Endothelial cell (in vitro differentiated cells): ENCODE measurements around the gene C9orf153. TPM values are rescaled to one million over a fixed set of nuclear protein-coding genes. Genes with fewer than 3 reads are reported as not detected.

Source experiments
- DNase-seq: peaks from one replicate; pipeline ENCODE4 v3.0.0; 2021; ENCODE audit warnings: low spot score
- H3K27ac Mint-ChIP-seq: one replicate; pipeline ENCODE4 v1.8.0; 2021; ENCODE audit warnings: mixed read lengths, inconsistent platforms; ENCODE audit not compliant: unreplicated experiment
- H3K27me3 Mint-ChIP-seq: one replicate; pipeline ENCODE4 v1.8.0; 2021; ENCODE audit warnings: mild to moderate bottlenecking, moderate library complexity, mixed read lengths, inconsistent platforms; ENCODE audit not compliant: unreplicated experiment
- H3K36me3 Mint-ChIP-seq: one replicate; pipeline ENCODE4 v1.8.0; 2021; ENCODE audit warnings: mild to moderate bottlenecking, low read depth, mixed read lengths, inconsistent platforms; ENCODE audit not compliant: unreplicated experiment
- H3K4me1 Mint-ChIP-seq: one replicate; pipeline ENCODE4 v1.8.0; 2021; ENCODE audit warnings: mild to moderate bottlenecking, mixed read lengths, inconsistent platforms; ENCODE audit not compliant: unreplicated experiment
- H3K4me3 Mint-ChIP-seq: one replicate; pipeline ENCODE4 v1.8.0; 2021; ENCODE audit warnings: mild to moderate bottlenecking, mixed read lengths, inconsistent platforms; ENCODE audit not compliant: unreplicated experiment
- H3K9me3 Mint-ChIP-seq: one replicate; pipeline ENCODE4 v1.8.0; 2021; ENCODE audit warnings: mixed read lengths, inconsistent platforms; ENCODE audit not compliant: unreplicated experiment
- total RNA-seq: library from RNA; stranded (reverse); fragmentation: NEBNext Ultra II Directional; extraction: Animal tissue kit (Norgen Biotek cat#: 25700); gene quantifications from one replicate; pipeline ENCODE4 v1.2.1, GENCODE V29; 2021; ENCODE audit not compliant: unreplicated experiment
- TF ChIP-seq, protein P1 (sequence below): fragments of 200-600 bp; sonication (generic); IDR thresholded peaks from one replicate; pipeline ENCODE4 v1.5.0; 2021; ENCODE audit warnings: antibody characterized with exemption; ENCODE audit not compliant: unreplicated experiment

C9orf153 gene
- total RNA-seq, 1 donor from 2014 or later = 0.36 TPM

DNA sequence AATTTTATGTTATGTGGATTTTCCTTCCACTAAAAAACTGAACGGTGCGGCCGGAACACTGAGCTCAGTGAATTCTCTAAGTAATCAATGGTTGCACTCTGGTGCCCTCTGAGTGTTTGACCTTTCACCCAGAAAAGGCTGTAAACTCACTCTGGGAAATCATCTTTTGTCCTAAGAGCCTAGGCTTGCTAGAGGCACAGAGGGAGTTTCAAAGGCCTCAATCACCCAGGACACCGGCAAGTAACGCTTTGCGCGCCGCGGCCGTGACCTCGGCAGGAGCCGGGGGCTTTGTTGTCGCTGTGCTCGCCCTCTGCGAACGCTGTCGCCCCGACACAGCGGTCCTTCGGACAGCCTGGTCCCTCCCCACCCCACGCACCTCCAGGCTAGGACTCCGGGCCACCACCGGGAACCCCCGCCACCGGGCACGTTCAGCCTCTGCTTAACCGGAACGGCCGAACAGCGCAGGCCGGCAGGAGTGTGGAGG is 22.2 kb upstream of the C9orf153 start:
- H3K9me3 Mint-ChIP-seq = no peaks in the 10 kb centered on the region
- peaks cover 6% of the 10 kb centered on the region for H3K27me3 Mint-ChIP-seq
- H3K36me3 Mint-ChIP-seq = peaks cover 14% of the 10 kb centered on the region
- peak overlapping the region; percentile 95 for H3K4me3 Mint-ChIP-seq
- no peak for DNase-seq
- peak overlapping the region; percentile 90 for H3K27ac Mint-ChIP-seq
- TF ChIP-seq, protein P1, sequence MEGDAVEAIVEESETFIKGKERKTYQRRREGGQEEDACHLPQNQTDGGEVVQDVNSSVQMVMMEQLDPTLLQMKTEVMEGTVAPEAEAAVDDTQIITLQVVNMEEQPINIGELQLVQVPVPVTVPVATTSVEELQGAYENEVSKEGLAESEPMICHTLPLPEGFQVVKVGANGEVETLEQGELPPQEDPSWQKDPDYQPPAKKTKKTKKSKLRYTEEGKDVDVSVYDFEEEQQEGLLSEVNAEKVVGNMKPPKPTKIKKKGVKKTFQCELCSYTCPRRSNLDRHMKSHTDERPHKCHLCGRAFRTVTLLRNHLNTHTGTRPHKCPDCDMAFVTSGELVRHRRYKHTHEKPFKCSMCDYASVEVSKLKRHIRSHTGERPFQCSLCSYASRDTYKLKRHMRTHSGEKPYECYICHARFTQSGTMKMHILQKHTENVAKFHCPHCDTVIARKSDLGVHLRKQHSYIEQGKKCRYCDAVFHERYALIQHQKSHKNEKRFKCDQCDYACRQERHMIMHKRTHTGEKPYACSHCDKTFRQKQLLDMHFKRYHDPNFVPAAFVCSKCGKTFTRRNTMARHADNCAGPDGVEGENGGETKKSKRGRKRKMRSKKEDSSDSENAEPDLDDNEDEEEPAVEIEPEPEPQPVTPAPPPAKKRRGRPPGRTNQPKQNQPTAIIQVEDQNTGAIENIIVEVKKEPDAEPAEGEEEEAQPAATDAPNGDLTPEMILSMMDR = no peak
- peaks cover 45% of the 10 kb centered on the region for H3K4me1 Mint-ChIP-seq

DNA sequence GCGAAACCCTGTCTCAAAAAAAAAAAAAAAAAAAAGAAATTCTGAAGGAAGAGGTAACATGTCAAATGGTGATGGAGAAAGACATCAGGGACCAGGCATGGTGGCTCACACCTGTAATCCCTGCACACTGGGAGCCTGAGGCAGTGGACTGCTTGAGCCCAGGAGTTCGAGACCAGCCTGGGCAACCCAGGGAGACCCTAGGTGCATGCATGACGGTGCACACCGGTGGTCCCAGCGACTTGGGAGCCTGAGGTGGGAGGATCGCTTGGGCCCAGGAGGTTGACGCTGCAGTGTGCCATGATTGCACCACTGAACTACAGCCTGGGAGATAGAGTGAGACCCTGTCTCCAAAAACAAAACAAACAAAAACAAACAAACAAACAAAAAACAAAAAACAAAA is 21.1 kb upstream of the C9orf153 start:
- Mint-ChIP-seq H3K4me3 (peak overlapping the region; percentile 95), H3K27ac (no peak overlapping the region)
- TF ChIP-seq, protein P1 = no peak

DNA sequence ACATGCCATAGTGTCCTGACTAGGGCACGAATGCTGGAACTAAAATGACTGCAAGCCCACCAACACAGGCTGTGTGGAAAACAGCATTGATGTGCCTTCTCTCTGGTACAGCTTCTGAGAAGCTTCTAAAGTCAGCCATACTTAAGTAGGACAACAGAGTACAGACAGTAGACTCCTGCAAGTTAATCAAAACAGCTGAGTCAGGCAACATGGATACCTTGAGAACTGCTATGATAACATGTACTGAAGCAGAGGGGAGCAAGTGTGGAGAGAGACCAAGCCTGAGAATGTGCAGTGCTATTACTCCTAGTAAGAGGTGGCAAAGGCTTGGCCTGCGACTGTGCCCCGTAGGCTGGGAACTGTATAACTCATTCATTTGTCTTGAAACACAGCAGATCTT is 20.4 kb upstream of the C9orf153 start:
- Mint-ChIP-seq H3K4me3 (peak overlapping the region; percentile 81), H3K27ac (peak overlapping the region; percentile 37)

More for the DNA sequence above, 21.1 kb upstream of the C9orf153 start:
- no peaks in the 10 kb centered on the region for H3K9me3 Mint-ChIP-seq
- no peak for DNase-seq
- peaks cover 50% of the 10 kb centered on the region for H3K4me1 Mint-ChIP-seq
- H3K36me3 Mint-ChIP-seq = peaks cover 14% of the 10 kb centered on the region
- peaks cover 6% of the 10 kb centered on the region for H3K27me3 Mint-ChIP-seq

DNA sequence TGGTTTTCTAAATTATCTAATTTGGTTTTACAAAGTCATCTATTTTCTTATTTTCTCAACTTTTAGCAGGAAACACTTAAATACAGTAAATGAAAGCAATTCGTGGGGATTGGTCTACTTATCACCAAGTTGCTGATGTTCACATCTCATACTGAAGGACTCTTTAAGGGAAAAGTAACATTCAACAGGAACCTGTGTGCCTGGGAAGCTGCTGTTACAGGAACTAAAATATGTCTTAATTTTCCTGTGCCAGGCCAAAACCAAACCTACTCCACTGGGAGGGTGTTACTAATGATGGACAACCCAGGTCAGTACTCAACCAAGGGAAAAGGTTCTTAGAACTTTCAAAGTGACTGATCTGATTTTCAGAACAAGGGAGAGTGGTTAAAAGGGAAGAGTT is 17.6 kb upstream of the C9orf153 start:
- no peaks in the 10 kb centered on the region for H3K27me3 Mint-ChIP-seq
- no peak for DNase-seq
- no peaks in the 10 kb centered on the region for H3K9me3 Mint-ChIP-seq
- TF ChIP-seq, protein P1 = no peak
- H3K4me3 Mint-ChIP-seq = no peak overlapping the region
- H3K36me3 Mint-ChIP-seq = peaks cover 21% of the 10 kb centered on the region
- H3K27ac Mint-ChIP-seq = peak overlapping the region; percentile 31
- H3K4me1 Mint-ChIP-seq = peaks cover 51% of the 10 kb centered on the region

More for the DNA sequence above, 20.4 kb upstream of the C9orf153 start:
- Mint-ChIP-seq H3K36me3 (peaks cover 14% of the 10 kb centered on the region), H3K27me3 (peaks cover 6% of the 10 kb centered on the region), H3K4me1 (peaks cover 55% of the 10 kb centered on the region), H3K9me3 (no peaks in the 10 kb centered on the region)
- DNase-seq = no peak
- TF ChIP-seq, protein P1 = no peak

DNA sequence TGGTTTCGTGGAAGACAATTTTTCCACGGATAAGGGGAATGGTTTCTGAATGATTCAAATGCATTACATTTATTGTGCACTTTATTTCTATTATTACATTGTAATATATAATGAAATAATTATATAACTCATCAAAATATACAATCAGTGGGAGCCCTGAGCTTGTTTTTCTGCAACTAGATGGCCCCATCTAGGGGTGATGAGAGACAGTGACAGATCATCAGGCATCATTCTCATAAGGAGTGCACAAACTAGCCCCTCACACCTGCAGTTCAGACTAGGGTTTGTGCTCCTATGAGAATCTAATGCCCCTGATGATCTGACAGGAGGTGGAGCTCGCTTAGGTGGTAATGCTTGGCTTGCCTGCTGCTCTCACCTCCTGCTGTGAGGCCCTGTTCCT is 16.5 kb upstream of the C9orf153 start:
- H3K27ac Mint-ChIP-seq = no peak overlapping the region
- H3K4me1 Mint-ChIP-seq = peaks cover 44% of the 10 kb centered on the region
- H3K36me3 Mint-ChIP-seq = peaks cover 27% of the 10 kb centered on the region
- H3K9me3 Mint-ChIP-seq = no peaks in the 10 kb centered on the region
- H3K4me3 Mint-ChIP-seq = no peak overlapping the region
- no peaks in the 10 kb centered on the region for H3K27me3 Mint-ChIP-seq
- TF ChIP-seq, protein P1 = no peak
- DNase-seq = no peak
